Measurements from ENCODE around the gene CPN2.

Gene CPN2, protein sequence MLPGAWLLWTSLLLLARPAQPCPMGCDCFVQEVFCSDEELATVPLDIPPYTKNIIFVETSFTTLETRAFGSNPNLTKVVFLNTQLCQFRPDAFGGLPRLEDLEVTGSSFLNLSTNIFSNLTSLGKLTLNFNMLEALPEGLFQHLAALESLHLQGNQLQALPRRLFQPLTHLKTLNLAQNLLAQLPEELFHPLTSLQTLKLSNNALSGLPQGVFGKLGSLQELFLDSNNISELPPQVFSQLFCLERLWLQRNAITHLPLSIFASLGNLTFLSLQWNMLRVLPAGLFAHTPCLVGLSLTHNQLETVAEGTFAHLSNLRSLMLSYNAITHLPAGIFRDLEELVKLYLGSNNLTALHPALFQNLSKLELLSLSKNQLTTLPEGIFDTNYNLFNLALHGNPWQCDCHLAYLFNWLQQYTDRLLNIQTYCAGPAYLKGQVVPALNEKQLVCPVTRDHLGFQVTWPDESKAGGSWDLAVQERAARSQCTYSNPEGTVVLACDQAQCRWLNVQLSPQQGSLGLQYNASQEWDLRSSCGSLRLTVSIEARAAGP

DNA sequence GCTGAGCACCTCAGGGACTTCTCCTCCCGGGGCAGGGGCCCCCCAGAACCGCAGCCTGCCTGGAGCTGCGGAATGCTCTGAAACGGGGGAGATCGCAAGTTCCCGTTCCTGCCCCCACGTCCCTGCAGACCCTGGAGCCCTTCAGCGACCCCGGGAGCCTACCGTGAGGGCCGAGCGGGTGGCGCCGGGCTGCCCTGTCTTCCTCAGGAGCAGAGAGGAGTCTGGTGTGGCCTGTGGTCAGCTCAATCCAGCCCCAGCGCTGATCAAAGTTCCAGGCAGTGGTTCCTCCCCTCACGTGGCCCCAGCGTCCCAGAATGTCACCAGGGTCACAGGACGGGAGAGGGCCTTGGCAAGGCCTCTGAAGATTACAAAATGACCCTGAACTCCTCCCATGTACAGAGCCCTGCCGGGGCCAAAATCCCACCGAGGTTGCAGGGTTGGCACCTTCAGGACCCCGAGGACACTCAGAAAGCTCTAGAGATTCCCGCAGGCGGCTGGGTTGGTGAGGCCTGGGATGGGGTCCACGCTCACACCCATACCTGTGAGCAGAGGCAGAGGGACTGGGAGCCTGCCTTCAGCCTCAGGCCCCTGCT, at the start of gene CPN2:
Gene CPN2, minus strand, starts transcription at position 249 of the 593 bp plus-strand sequence. CDS start 8,626 bp downstream, outside the sequence.
- Histone ChIP-seq H3K4me3 (no peak within 1 kb of the TSS), H3K27ac (no peak within 1 kb of the TSS)
- no peak for DNase-seq (ENCODE audit: low spot score)
- TF ChIP-seq, protein P1, sequence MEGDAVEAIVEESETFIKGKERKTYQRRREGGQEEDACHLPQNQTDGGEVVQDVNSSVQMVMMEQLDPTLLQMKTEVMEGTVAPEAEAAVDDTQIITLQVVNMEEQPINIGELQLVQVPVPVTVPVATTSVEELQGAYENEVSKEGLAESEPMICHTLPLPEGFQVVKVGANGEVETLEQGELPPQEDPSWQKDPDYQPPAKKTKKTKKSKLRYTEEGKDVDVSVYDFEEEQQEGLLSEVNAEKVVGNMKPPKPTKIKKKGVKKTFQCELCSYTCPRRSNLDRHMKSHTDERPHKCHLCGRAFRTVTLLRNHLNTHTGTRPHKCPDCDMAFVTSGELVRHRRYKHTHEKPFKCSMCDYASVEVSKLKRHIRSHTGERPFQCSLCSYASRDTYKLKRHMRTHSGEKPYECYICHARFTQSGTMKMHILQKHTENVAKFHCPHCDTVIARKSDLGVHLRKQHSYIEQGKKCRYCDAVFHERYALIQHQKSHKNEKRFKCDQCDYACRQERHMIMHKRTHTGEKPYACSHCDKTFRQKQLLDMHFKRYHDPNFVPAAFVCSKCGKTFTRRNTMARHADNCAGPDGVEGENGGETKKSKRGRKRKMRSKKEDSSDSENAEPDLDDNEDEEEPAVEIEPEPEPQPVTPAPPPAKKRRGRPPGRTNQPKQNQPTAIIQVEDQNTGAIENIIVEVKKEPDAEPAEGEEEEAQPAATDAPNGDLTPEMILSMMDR (IDR thresholded peaks at IDR 0.05), result no peak

DNA sequence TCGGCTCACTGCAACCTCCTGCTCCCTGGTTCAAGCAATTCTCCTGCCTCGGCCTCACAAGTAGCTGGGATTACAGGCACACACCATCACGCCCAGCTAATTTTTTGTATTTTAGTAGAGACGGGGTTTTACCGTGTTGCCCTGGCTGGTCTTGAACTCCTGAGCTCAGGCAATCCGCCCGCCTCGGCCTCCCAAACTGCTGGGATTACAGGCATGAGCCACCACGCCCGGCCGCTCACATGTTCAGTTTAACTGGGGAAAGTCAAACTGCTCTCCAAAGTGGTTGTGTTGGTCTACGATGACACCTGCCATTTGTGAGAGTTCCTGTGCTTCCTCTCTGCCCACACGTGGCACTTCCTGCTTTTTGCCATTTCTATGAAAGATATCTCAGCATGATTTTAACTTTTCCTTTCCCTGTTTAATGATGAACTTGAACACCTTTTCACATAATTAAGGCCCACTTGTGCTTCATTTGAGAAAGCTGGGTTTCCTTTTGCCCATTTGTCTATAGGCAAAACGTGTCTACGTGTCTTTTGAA, 48.8 kb upstream of the CPN2 start:
- TF ChIP-seq, protein P1 (IDR thresholded peaks at IDR 0.05), result no peak
- no peak for DNase-seq (ENCODE audit: low spot score)
- Histone ChIP-seq H3K4me3 (no peak overlapping the region), H3K27ac (no peak overlapping the region)

DNA sequence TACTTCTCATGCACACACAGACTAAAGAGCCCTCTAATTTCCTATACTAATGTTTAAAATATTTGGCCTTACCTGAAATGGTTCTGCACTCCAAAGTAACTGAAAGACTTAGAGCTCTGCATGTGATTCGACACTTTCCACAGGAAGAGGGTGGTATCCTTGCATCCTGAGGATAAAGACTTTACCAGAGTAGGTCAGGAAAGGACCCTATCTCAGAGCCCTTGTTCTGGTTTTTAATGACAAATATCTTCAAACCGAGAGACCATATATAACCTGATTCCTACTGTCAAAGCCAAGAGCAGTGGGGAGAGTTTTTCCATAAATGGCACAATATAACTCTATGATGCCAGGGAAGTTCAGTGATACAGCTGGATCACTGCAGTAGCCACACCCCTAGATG, 48.0 kb upstream of the CPN2 start, which contains the start of gene GP5:
Gene GP5, minus strand, starts transcription at position 101 of the 400 bp plus-strand sequence. CDS start 984 bp downstream, outside the sequence.
- Histone ChIP-seq H3K27ac (no peak within 1 kb of the TSS), H3K4me3 (peak within 1 kb of the TSS; percentile 59)
- no peak for DNase-seq (ENCODE audit: low spot score)
- TF ChIP-seq, protein P1 (IDR thresholded peaks at IDR 0.05), result no peak

DNA sequence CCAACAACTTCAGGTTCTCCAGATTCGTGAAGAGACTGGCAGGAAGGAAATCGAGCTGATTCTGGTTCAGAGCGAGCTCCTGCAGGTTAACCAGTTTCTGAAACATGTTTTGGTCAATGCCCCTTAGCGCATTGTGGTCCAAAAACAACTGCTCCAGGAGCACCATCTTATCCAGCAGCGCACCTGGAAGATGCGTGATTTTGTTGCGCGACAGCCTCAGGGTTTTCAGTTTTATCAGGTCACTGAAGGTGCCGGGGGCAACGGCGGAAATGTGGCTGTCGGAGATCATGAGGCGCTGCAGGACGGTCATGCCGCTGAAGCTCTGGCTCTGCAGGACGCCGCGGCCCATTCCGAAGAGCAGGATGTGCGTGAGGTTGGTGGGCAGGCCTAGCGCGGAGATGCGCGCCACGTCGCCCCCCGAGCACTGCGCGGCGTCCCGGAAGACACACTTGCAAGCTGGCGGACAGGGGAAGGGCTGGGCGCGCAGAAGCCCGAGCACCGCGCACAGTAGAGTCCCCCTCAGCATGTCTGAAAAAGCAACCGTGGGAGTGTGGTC, 46.7 kb upstream of the CPN2 start:
- DNase-seq (ENCODE audit: low spot score), result no peak
- no peak overlapping the region for H3K27ac ChIP-seq
- TF ChIP-seq, protein P1 (IDR thresholded peaks at IDR 0.05), result no peak
- peak overlapping the region; percentile 59 for H3K4me3 ChIP-seq

DNA sequence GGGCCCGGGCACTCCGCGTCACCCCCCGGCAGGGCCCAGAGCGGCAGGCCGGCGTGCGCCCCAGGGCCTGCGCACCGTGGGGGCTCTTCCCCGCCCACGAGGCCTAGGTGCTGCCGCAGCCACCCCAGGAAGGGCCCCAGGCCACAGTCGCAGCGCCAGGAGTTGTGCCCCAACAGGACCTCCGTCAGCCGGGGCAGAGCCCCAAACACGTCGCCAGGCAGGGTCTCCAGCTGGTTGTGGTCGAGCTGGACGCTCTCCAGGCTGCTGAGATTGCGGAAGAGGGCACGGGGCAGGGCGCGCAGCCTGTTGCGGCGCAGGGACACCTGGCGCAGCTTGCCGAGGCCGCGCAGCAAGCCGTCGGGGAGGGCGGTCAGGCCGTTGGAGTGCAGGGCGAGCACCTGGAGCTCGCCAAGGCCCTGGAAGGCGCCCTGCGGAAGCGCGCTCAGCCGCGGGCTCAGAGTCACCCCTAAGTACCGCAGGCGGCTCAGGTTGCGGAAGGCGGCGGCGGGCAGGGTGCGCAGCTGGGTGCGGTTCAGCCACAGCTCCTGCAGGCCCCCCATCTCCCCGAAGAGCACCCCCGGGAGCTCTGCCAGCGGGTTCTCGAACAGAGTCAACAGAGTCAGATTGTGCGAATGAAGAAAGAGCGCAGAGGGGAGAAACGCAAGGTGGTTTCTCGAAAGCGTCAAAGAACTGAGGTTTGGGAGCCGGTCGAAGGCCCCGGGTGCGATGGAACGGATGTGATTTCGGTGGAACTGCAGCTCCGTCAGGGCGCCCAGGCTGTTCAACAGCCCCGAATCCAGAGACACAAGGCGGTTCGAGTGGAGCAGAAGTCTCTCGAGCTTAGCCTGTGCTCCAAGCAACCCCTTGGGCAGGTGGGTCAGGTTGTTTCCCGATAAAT, 46.0 kb upstream of the CPN2 start:
- TF ChIP-seq, protein P1 (IDR thresholded peaks at IDR 0.05), result no peak
- DNase-seq (ENCODE audit: low spot score), result no peak
- Histone ChIP-seq H3K27ac (peak overlapping the region in 1 of 2 donors; percentile 16), H3K4me3 (peak overlapping the region; percentile 59)

DNA sequence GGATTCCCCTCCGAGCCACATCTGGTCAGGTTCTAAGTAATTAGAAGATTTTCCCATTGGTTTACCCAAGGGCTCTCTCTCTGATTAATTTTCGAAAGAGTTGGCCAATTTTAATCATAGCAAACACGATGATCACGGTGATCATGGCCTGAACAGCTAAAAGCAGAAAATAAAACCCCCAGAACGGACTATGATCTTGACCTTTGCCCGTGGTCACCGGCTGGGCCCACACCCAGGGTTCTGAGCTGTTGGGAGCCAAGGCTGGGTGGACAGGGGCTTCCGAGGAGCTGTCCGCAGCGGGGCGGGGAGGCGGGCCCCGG, 45.4 kb upstream of the CPN2 start:
- no peak for DNase-seq (ENCODE audit: low spot score)
- Histone ChIP-seq H3K4me3 (peak overlapping the region; percentile 59), H3K27ac (peak overlapping the region in 1 of 2 donors; percentile 16)
- TF ChIP-seq, protein P1 (IDR thresholded peaks at IDR 0.05), result no peak

Data from coronary artery (tissue), 2 donors.